Occipital lobe (tissue), 2 donors: ENCODE results near the gene MPPED1. TPM values are rescaled to one million over a fixed set of nuclear protein-coding genes. Genes with fewer than 3 reads are reported as not detected.

Experiments
- DNase-seq: peaks from one replicate; lab custom pipeline; 2025; lab: John Stamatoyannopoulos, UW
- total RNA-seq: library from RNA; depleted of rRNA; stranded (reverse); fragments of >200 nt; gene quantifications from one replicate; pipeline ENCODE4 v1.2.3, GENCODE V29; 2014

MPPED1 gene
- total RNA-seq, 1 donor from 2014 or later = 455 TPM

GRCh38 chr22:43516386-43516785, 104.6 kb downstream of the MPPED1 start:
- no peak for DNase-seq

GRCh38 chr22:43516996-43517635, 105.3 kb downstream of the MPPED1 start:
- DNase-seq = no peak

- no peak for DNase-seq
These were observed 108.8 kb downstream of the MPPED1 start for GRCh38 chr22:43520632-43521039.

GRCh38 chr22:43521716-43522115, 109.9 kb downstream of the MPPED1 start:
- no peak for DNase-seq

GRCh38 chr22:43526117-43526655, 114.4 kb downstream of the MPPED1 start:
- DNase-seq = no peak

GRCh38 chr22:43526946-43527345, 115.1 kb downstream of the MPPED1 start:
- DNase-seq = no peak

- DNase-seq = no peak
These were observed 117.0 kb downstream of the MPPED1 start for GRCh38 chr22:43528601-43529360.

GRCh38 chr22:43529461-43529860, 117.6 kb downstream of the MPPED1 start:
- no peak for DNase-seq

GRCh38 chr22:43529934-43530333, 118.1 kb downstream of the MPPED1 start:
- DNase-seq = no peak

GRCh38 chr22:43530349-43531201, 118.8 kb downstream of the MPPED1 start:
- peak; percentile 52 for DNase-seq

- DNase-seq = no peak
These were observed 119.8 kb downstream of the MPPED1 start for GRCh38 chr22:43531651-43532050.

- no peak for DNase-seq
These were observed 120.7 kb downstream of the MPPED1 start for GRCh38 chr22:43532301-43533155.

GRCh38 chr22:43533156-43533530, 121.3 kb downstream of the MPPED1 start:
- DNase-seq = no peak

- no peak for DNase-seq
These were observed 122.0 kb downstream of the MPPED1 start for GRCh38 chr22:43533656-43534428.

GRCh38 chr22:43534916-43535315, 123.1 kb downstream of the MPPED1 start:
- no peak for DNase-seq

GRCh38 chr22:43535336-43535735, 123.5 kb downstream of the MPPED1 start:
- DNase-seq = no peak

GRCh38 chr22:43535741-43536140, 123.9 kb downstream of the MPPED1 start:
- no peak for DNase-seq

- DNase-seq = no peak
These were observed 125.3 kb downstream of the MPPED1 start for GRCh38 chr22:43537019-43537585.

- DNase-seq = no peak
These were observed 128.0 kb downstream of the MPPED1 start for GRCh38 chr22:43539572-43540528.
